Coronary artery (tissue), 2 donors: ENCODE results near the gene ETV6.

Experiments used
- DNase-seq: peaks from one replicate; pipeline ENCODE4 v3.0.0-alpha.2; 2017; ENCODE audit warnings: low spot score
- H3K27ac ChIP-seq, 2 donors: fragments of 200-600 bp; sonication (generic); one replicate each; pipeline ENCODE4 v1.5.1; 2016 to 2019
- H3K4me3 ChIP-seq: fragments of 200-600 bp; sonication (generic); 2 replicates; pipeline ENCODE4 v1.5.1; 2016; ENCODE audit warnings: mild to moderate bottlenecking, moderate library complexity
- CTCF ChIP-seq: fragments of 200-600 bp; sonication (generic); IDR thresholded peaks from one replicate; pipeline ENCODE4 v1.5.1; 2019; ENCODE audit warnings: antibody characterized with exemption

The ETV6 gene

DNA sequence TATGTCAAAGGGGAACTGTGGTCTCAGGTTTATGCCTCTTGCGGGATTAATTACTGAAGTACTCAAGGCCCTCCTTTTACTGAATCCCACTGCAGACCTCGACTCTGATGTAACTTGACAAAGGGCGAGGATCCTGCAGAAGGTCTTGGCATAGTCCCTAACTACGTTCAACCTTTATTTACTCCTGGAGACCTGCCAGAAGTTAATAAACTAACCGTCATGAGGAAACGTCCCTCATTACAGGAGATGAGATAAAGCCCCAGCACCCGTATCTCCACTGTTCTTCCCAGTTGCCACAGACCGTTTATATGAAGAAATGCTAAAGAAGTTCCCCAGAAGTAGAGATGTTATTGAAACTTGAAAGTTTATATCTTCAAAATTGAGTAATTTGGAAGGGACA, 190.9 kb downstream of the ETV6 start:
- no peak for TF ChIP-seq CTCF
- H3K4me3 ChIP-seq, result no peak overlapping the region
- DNase-seq, result no peak
- H3K27ac ChIP-seq, result peak overlapping the region; percentile 79 to 83

DNA sequence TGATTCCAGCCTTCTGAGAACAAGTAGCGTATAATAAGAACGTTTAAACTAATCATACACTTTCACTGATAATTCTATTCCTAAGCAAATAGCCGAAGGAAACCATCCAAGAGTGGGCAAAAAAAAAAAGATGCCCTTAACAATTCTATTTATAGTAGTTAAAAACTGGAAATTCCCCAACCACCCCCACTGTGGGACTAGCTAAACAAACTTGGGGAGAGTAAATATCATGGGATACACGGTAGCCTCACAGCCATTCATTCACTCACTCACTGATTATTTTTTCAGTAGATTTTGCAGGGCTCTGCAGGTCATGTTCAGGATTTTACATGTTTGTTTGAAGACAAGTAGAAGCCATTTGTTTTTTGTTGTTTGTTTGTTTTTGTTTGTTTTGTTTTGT, 197.0 kb downstream of the ETV6 start:
- no peak for DNase-seq
- Histone ChIP-seq H3K27ac (no peak overlapping the region), H3K4me3 (no peak overlapping the region)
- TF ChIP-seq CTCF, result no peak

GRCh38 chr12:11847539-11847938, 198.1 kb downstream of the ETV6 start:
- DNase-seq, result no peak
- no peak for TF ChIP-seq CTCF
- H3K27ac ChIP-seq, result no peak overlapping the region

GRCh38 chr12:11849757-11850504, 200.5 kb downstream of the ETV6 start:
- TF ChIP-seq CTCF, result no peak
- no peak for DNase-seq
- Histone ChIP-seq H3K4me3 (no peak overlapping the region), H3K27ac (no peak overlapping the region)

More at GRCh38 chr12:11847539-11847938, 198.1 kb downstream of the ETV6 start:
- H3K4me3 ChIP-seq, result no peak overlapping the region

- no peak for DNase-seq
- Histone ChIP-seq H3K27ac (no peak overlapping the region), H3K4me3 (no peak overlapping the region)
- no peak for TF ChIP-seq CTCF
Measured at GRCh38 chr12:11853126-11853525, 203.7 kb downstream of the ETV6 start.

- TF ChIP-seq CTCF, result no peak
- DNase-seq, result no peak
- no peak overlapping the region for H3K27ac ChIP-seq
- H3K4me3 ChIP-seq, result no peak overlapping the region
Measured at GRCh38 chr12:11854011-11854499, 204.6 kb downstream of the ETV6 start.

DNA sequence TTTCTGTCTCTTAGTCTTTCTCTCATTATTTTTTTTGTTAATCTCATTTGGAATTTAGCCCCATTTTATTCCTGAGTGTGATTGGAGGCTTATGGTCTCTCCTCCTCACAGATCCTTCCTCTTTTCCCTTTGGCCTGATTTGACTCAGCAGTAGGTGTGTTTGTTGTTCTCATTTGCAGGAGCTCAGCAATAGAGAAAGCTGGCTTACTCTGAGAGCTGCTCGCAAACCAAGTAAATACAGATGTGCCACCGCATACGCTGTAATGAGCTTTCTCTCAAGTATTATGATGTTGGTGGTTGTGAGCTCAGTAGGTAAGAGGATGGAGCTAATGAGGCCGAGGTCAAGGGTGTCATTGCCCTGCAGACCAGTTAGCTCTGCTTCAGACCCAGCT, 206.5 kb downstream of the ETV6 start:
- peak overlapping the region in 1 of 2 donors; percentile 64 for H3K27ac ChIP-seq
- TF ChIP-seq CTCF, result no peak
- H3K4me3 ChIP-seq, result no peak overlapping the region
- no peak for DNase-seq
